ENCODE data around the gene PRMT3. TPM values are rescaled to one million over a fixed set of nuclear protein-coding genes. Genes with fewer than 3 reads are reported as not detected.

The PRMT3 gene
- total and polyA plus RNA-seq, 2 of the 4 experiments (the other 2 are of a cell fraction) = 8.8 to 11.3 TPM

GRCh38 chr11:20351136-20351535 is 36.4 kb upstream of the PRMT3 start:
- H3K18ac ChIP-seq (ENCODE audit: low read depth, low read length) = no peak overlapping the region
- H3K9me1 ChIP-seq (ENCODE audit: insufficient read depth, low read length) = no peaks in the 10 kb centered on the region
- H3K27ac ChIP-seq (ENCODE audit: insufficient read depth, low read length) = no peak overlapping the region
- no peak overlapping the region for H4K5ac ChIP-seq (ENCODE audit: low read depth, low read length)
- H2BK20ac ChIP-seq (ENCODE audit: low read depth, low read length) = no peak overlapping the region
- no peaks in the 10 kb centered on the region for H4K20me1 ChIP-seq (ENCODE audit: insufficient read depth, low read length)
- H3K27me3 ChIP-seq (ENCODE audit: control insufficient read depth, insufficient read depth, low read length) = peaks cover 10% of the 10 kb centered on the region
- no peak overlapping the region for H3K9ac ChIP-seq (ENCODE audit: low read depth, low read length)
- H2AFZ ChIP-seq (replicated peaks; ENCODE audit: low read length, poor library complexity) = no peak overlapping the region
- H4K8ac ChIP-seq (ENCODE audit: low read depth in 2 of 2, low read length in 2 of 2) = no peak overlapping the region
- intact Hi-C loops (cut with micrococcal nuclease) (loop anchor here (5.0 kb wide), 1 partner anchor 414 kb away; no protein-coding TSS in a partner anchor), in situ Hi-C loops (cut with MboI; ENCODE audit: low sequenced_read_pairs) (loop anchor here (5.0 to 25.0 kb wide), 2 partner anchors 224 to 414 kb away; no protein-coding TSS in a partner anchor), dilution Hi-C loops (cut with HindIII; ENCODE audit: low sequenced_read_pairs, unreplicated experiment) (no loop called here)
- no peak overlapping the region for H2BK5ac ChIP-seq (ENCODE audit: low read depth, low read length, poor library complexity, severe bottlenecking)
- WGBS, 2 experiments (ENCODE audit: extremely low coverage in 2 of 2, insufficient read length in 1 of 2) = 65% methylated on average over 2 of the region's 7 CpGs; no CpG with 5 or more reads in 1 of the 2 experiments
- no peak overlapping the region for H3K4me3 ChIP-seq (ENCODE audit: insufficient read depth, low read depth, low read length)
- H3K56ac ChIP-seq (ENCODE audit: extremely low read depth, insufficient read depth, low read length) = no peak overlapping the region
- no peak overlapping the region for H4K91ac ChIP-seq (ENCODE audit: insufficient read depth, low read depth, low read length)
- no peak overlapping the region for H2AK9ac ChIP-seq (replicated peaks; ENCODE audit: low read depth, low read length, poor library complexity)
- H3K79me1 ChIP-seq (ENCODE audit: low read depth in 1 of 2, low read length in 2 of 2) = no peaks in the 10 kb centered on the region
- DNase-seq = no peak
- ChIA-PET CTCF (interaction anchor here (1.3 to 4.7 kb wide), 3 partner anchors 218 to 397 kb away, joined by 4 to 21 read pairs (median 5); no protein-coding TSS in a partner anchor), POLR2A (ENCODE audit: unreplicated experiment) (no interaction called here)
- no peak overlapping the region for H3K4ac ChIP-seq (ENCODE audit: low read depth, low read length)
- no peak overlapping the region for H2BK120ac ChIP-seq (ENCODE audit: low read depth, low read length)
- H3K36me3 ChIP-seq (ENCODE audit: control insufficient read depth, insufficient read depth, low read length) = no peaks in the 10 kb centered on the region
- H3K23ac ChIP-seq (ENCODE audit: low read depth, low read length) = no peak overlapping the region
- H3K14ac ChIP-seq (replicated peaks; ENCODE audit: low read depth, low read length) = no peak overlapping the region
- no TSS peak for BruUV-seq (replicated peaks)
- H3K9me3 ChIP-seq (ENCODE audit: control insufficient read depth, insufficient read depth, low read length) = no peaks in the 10 kb centered on the region
- no peak for ATAC-seq (ENCODE audit: low read depth)
- H2BK15ac ChIP-seq (ENCODE audit: low read depth, low read length) = no peak overlapping the region
- H2AK5ac ChIP-seq (ENCODE audit: low read depth, low read length) = no peak overlapping the region
- no peak overlapping the region for H3K4me2 ChIP-seq (ENCODE audit: low read depth, low read length)
- H3K4me1 ChIP-seq (ENCODE audit: control insufficient read depth, insufficient read depth, low read length) = no peaks in the 10 kb centered on the region
- TF ChIP-seq SMC3 (IDR thresholded peaks at IDR 0.05; ENCODE audit: low read depth, low read length) (no peak), ELK1 (IDR thresholded peaks at IDR 0.05; ENCODE audit: borderline replicate concordance, low read depth, low read length) (no peak), CTCF (conservative IDR thresholded peaks at IDR 0.05; ENCODE audit: low read depth, low read length) (no peak), FOS (IDR thresholded peaks at IDR 0.05; ENCODE audit: low read depth, low read length) (no peak), CHD1 (IDR thresholded peaks at IDR 0.05; ENCODE audit: low read depth, low read length) (no peak), POLR2A (IDR thresholded peaks at IDR 0.05; ENCODE audit: low read depth, low read length) (no peak), MAFK (IDR thresholded peaks at IDR 0.05; ENCODE audit: low read depth, low read length) (no peak), USF2 (IDR thresholded peaks at IDR 0.05; ENCODE audit: low read depth, low read length) (no peak), MAZ (IDR thresholded peaks at IDR 0.05; ENCODE audit: borderline replicate concordance, low read depth, low read length) (no peak), RFX5 (IDR thresholded peaks at IDR 0.05; ENCODE audit: low read depth, low read length) (no peak), NFE2L2 (IDR thresholded peaks at IDR 0.05; ENCODE audit: low read depth, low read length) (no peak), RCOR1 (IDR thresholded peaks at IDR 0.05; ENCODE audit: insufficient replicate concordance, low read length) (no peak), CEBPB (IDR thresholded peaks at IDR 0.05; ENCODE audit: low read depth, low read length) (no peak)
